Stomach (tissue), 19 donors: ENCODE results near the gene ATG5. TPM values are rescaled to one million over a fixed set of nuclear protein-coding genes. Genes with fewer than 3 reads are reported as not detected.

Source experiments
- DNase-seq, 2 donors: peaks; one replicate each; pipeline versions ENCODE4 v3.0.0 to v3.0.0-alpha.2; 2013 to 2019
- H3K27ac ChIP-seq, 5 donors: fragments of 200-600 bp in 4 of 5; sonication (generic) in 4 of 5; one replicate each; pipeline ENCODE4 v1.5.1; 2013 to 2019; ENCODE audit warnings: mild to moderate bottlenecking in 1 of 5, moderate library complexity in 1 of 5
- H3K27me3 ChIP-seq, 3 donors: fragments of 200-600 bp; sonication (generic); one replicate each; pipeline ENCODE4 v1.5.1; 2017 to 2019; ENCODE audit warnings: mixed run types in 1 of 3
- H3K36me3 ChIP-seq, 4 donors: fragments of 200-600 bp; sonication (generic); 1 replicate in 3 of 4; 2 replicates in 1 of 4; pipeline ENCODE4 v1.5.1; 2016 to 2019
- H3K4me1 ChIP-seq, 4 donors: fragments of 200-600 bp; sonication (generic); one replicate each; pipeline ENCODE4 v1.5.1; 2016 to 2019
- H3K4me3 ChIP-seq, 4 donors: fragments of 200-600 bp; sonication (generic) in 3 of 4; one replicate each; pipeline ENCODE4 v1.5.1; 2016 to 2019; ENCODE audit warnings: mild to moderate bottlenecking in 1 of 4
- H3K9me3 ChIP-seq, 4 donors: fragments of 200-600 bp; sonication (generic); one replicate each; pipeline ENCODE4 v1.5.1; 2016 to 2019
- EP300 ChIP-seq: sonication (generic); formaldehyde crosslinking; IDR thresholded peaks from one replicate; pipeline ENCODE4 v1.6.1; 2017; ENCODE audit warnings: antibody characterized with exemption
- POLR2A ChIP-seq, 4 donors: fragments of 450-650 bp; IDR thresholded peaks; one replicate each; pipeline ENCODE4 v1.6.1; 2016; ENCODE audit warnings: antibody characterized with exemption in 4 of 4, control low read depth in 2 of 4, mild to moderate bottlenecking in 1 of 4, moderate library complexity in 1 of 4
- POLR2AphosphoS5 ChIP-seq, 3 donors: sonication (generic); formaldehyde crosslinking; IDR thresholded peaks; one replicate each; pipeline ENCODE4 v1.6.1; 2016; ENCODE audit warnings: antibody characterized with exemption in 3 of 3
- WGBS, 5 donors: extraction: QIAGEN DNeasy Blood & Tissue Kit in 3 of 5; methylation state at CpG; one replicate each; pipeline versions ENCODE4 v1.1.5 to v1.1.7; 2013 to 2018; 5-methylcytosine and 5-hydroxymethylcytosine counted together
- intact Hi-C: fragments of 100-400 bp; cut with DNase I; formaldehyde crosslinking; loops from one replicate; pipeline ENCODE4 v1.15.1; 2023; ENCODE audit warnings: low total_unique reads
- long read RNA-seq, 10 donors: transcript quantifications; one replicate each; lab custom pipeline, GENCODE V29; 2026
- polyA plus RNA-seq, 3 donors: library from polyadenylated mRNA; stranded (reverse); fragments of 200-250 nt; gene quantifications; one replicate each; pipeline ENCODE4 v1.2.3, GENCODE V29; 2013
- total RNA-seq, 5 donors: library from RNA; depleted of rRNA; stranded (reverse); fragments of >200 nt; gene quantifications; one replicate each; pipeline versions ENCODE4 v1.1.0 to v1.2.3, GENCODE V29; 2014 to 2016
- TF ChIP-seq, protein P1 (sequence below), 7 experiments: fragments of 450-650 bp in 4 of 7; fragments of 200-600 bp in 3 of 7; sonication (generic) in 3 of 7; IDR thresholded peaks; one replicate each; pipeline ENCODE4 v1.5.1; 2016 to 2019; ENCODE audit warnings: antibody characterized with exemption in 7 of 7, control low read depth in 2 of 7, mild to moderate bottlenecking in 1 of 7
- donor health status: healthy with polysubstance abuse.
- donor health status: Bipolar disorder and iron deficiency.
- donor health status: healthy.

ATG5 gene
- total RNA-seq (10 to 100 TPM; 21.6 to 89.4 (median 34.4) TPM), polyA plus RNA-seq (10 to 100 TPM; 12.8 to 28.7 (median 18.1) TPM)
- long read RNA-seq, donor 1, partial matches to known transcripts: 0 of 3 reads
- long read RNA-seq, donor 1, other reads (novel, unspliced or antisense): 0 of 3 reads
- long read RNA-seq, donor 2, transcript ATG5-204 (8 exons, 3,216 nt): major isoform, 8 of 8 reads
- long read RNA-seq, donor 2, partial matches to known transcripts: 0 of 8 reads
- long read RNA-seq, donor 2, other reads (novel, unspliced or antisense): 0 of 8 reads
- long read RNA-seq, donor 3, transcript ATG5-204 (8 exons, 3,216 nt): major isoform, 10 of 11 reads
- long read RNA-seq, donor 3, partial matches to known transcripts: 0 of 11 reads
- long read RNA-seq, donor 3, other reads (novel, unspliced or antisense): 0 of 11 reads
- long read RNA-seq, donor 4: 0 reads
- long read RNA-seq, donor 5, transcript ATG5-204 (8 exons, 3,216 nt): major isoform, 8 of 9 reads
- long read RNA-seq, donor 5, partial matches to known transcripts: 0 of 9 reads
- long read RNA-seq, donor 5, other reads (novel, unspliced or antisense): 0 of 9 reads
- long read RNA-seq, donor 6, transcript ATG5-204 (8 exons, 3,216 nt): major isoform, 18 of 24 reads
- long read RNA-seq, donor 6, partial matches to known transcripts: 0 of 24 reads
- long read RNA-seq, donor 6, other reads (novel, unspliced or antisense): 0 of 24 reads
- long read RNA-seq, donor 7, transcript ATG5-204 (8 exons, 3,216 nt): major isoform, 12 of 13 reads
- long read RNA-seq, donor 7, partial matches to known transcripts: 0 of 13 reads
- long read RNA-seq, donor 7, other reads (novel, unspliced or antisense): 0 of 13 reads
- long read RNA-seq, donor 8, transcript ATG5-204 (8 exons, 3,216 nt): major isoform, 9 of 11 reads
- long read RNA-seq, donor 8, partial matches to known transcripts: 0 of 11 reads
- long read RNA-seq, donor 8, other reads (novel, unspliced or antisense): 0 of 11 reads
- long read RNA-seq, donor 9, partial matches to known transcripts: 0 of 4 reads
- long read RNA-seq, donor 9, other reads (novel, unspliced or antisense): 0 of 4 reads
- long read RNA-seq, donor 10, transcript ATG5-204 (8 exons, 3,216 nt): major isoform, 7 of 7 reads
- long read RNA-seq, donor 10, partial matches to known transcripts: 0 of 7 reads
- long read RNA-seq, donor 10, other reads (novel, unspliced or antisense): 0 of 7 reads

DNA sequence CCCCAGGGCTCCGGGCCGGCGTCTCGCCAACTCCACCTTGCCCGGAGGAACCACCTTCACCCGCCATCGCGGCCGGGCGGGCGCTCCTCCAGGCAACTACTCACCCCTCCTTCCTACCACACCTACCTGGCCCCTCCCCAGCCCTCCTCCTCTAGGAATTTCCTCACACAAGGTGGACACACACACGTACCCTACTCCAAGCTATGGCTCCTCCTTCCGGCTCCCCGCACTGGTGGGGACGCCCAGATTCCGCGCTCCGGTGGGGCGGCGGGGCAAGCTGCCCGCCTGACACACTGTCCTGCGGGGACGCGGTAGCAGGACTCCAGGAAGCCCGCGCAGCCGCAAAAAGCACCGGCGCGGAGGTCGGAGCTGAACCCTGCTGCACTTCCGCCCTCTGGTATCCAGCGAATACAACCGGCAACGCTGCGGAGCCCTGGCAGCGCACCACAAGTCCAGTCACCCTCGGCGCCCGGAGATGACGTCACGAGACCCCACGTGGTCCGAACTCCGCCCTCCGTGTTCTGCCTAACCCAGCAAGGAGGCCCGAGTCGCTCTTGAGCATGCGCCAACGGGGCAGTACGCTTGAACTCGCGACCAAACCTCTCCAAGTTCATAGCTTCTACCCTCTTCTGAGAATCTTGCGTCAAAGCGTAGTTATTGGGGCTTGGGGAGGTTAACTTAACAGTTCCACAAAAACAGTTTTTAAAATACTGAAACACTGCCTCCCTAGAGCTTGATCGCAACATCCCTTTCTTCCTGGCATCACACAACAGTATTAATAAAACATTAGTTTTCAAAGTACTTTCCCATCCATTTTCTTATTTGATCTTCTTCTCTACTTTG, at the start of gene ATG5:
ATG5 (minus strand) TSS at position 425 of the 843 bp plus-strand sequence. CDS start 9,552 bp downstream, outside the sequence.
- intact Hi-C loops: no loop called here
- Histone ChIP-seq H3K27ac (peak within 1 kb of the TSS; percentile 87 to 97 (median 93)), H3K4me3 (peak within 1 kb of the TSS; percentile 70 to 84 (median 75)), H3K4me1 (peaks cover 9 to 34% (median 24%) of the 10 kb centered on the region in 4 donors), H3K9me3 (no peaks in the 10 kb centered on the region), H3K36me3 (no peaks in the 10 kb centered on the region), H3K27me3 (peaks cover 0 to 15% (median 3%) of the 10 kb centered on the region in 3 donors)
- 1 to 4% (median 2%) methylated on average over 24 to 56 of the region's 56 CpGs for WGBS, 5 donors
- peak; percentile 100 for DNase-seq
- peak; percentile 89 to 98 (median 93) for TF ChIP-seq POLR2AphosphoS5 (IDR thresholded peaks at IDR 0.05)
- TF ChIP-seq, protein P1, sequence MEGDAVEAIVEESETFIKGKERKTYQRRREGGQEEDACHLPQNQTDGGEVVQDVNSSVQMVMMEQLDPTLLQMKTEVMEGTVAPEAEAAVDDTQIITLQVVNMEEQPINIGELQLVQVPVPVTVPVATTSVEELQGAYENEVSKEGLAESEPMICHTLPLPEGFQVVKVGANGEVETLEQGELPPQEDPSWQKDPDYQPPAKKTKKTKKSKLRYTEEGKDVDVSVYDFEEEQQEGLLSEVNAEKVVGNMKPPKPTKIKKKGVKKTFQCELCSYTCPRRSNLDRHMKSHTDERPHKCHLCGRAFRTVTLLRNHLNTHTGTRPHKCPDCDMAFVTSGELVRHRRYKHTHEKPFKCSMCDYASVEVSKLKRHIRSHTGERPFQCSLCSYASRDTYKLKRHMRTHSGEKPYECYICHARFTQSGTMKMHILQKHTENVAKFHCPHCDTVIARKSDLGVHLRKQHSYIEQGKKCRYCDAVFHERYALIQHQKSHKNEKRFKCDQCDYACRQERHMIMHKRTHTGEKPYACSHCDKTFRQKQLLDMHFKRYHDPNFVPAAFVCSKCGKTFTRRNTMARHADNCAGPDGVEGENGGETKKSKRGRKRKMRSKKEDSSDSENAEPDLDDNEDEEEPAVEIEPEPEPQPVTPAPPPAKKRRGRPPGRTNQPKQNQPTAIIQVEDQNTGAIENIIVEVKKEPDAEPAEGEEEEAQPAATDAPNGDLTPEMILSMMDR (IDR thresholded peaks at IDR 0.05): no peak
- TF ChIP-seq POLR2A (IDR thresholded peaks at IDR 0.05): peak in 1 of 4 donors; percentile 57
- no peak for TF ChIP-seq EP300

DNA sequence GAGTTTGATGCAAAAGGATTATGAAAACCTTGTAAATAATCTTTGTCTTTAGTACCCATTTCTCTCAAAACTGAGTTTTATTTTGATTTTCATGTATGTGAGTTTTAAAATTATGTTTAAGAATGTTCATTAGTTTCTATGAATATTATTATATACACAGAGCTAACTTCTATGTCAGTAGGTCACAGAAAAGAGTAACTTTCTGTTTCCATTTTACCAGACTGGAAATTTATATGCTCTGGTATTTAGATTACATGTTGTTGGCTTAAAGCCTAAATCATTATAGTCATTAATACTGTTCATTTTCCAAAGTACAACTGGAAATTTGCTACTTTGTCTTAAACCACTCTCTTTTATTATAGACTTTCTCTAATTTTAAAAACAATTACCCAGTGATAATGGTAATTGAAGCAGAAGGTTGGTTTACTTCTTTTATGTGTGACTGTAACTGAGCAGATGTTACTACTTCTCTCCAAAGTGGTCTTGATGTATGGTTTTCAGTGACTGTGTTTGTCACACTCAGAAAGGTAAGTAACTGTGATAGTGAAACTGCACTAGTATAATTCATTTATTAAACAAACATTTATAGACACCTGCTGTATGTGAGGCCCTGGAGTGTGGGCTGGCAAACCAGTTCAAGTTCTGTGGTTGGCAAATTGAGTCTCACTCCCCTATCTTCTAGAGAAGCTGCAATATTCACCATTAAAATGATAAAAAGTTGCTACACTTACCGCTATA, 48.1 kb upstream of the ATG5 start:
- H3K27ac ChIP-seq: no peak overlapping the region
- no peaks in the 10 kb centered on the region for H3K27me3 ChIP-seq
- no peaks in the 10 kb centered on the region for H3K36me3 ChIP-seq
- DNase-seq: no peak
- 83 to 98% (median 95%) methylated on average over 1 of the region's 1 CpG for WGBS, 5 donors
- TF ChIP-seq POLR2AphosphoS5 (IDR thresholded peaks at IDR 0.05): no peak
- TF ChIP-seq POLR2A (IDR thresholded peaks at IDR 0.05): no peak
- TF ChIP-seq EP300: no peak
- TF ChIP-seq, protein P1 (IDR thresholded peaks at IDR 0.05): no peak
- H3K4me1 ChIP-seq: no peaks in the 10 kb centered on the region
- intact Hi-C loops: no loop called here
- no peak overlapping the region for H3K4me3 ChIP-seq
- H3K9me3 ChIP-seq: no peaks in the 10 kb centered on the region

DNA sequence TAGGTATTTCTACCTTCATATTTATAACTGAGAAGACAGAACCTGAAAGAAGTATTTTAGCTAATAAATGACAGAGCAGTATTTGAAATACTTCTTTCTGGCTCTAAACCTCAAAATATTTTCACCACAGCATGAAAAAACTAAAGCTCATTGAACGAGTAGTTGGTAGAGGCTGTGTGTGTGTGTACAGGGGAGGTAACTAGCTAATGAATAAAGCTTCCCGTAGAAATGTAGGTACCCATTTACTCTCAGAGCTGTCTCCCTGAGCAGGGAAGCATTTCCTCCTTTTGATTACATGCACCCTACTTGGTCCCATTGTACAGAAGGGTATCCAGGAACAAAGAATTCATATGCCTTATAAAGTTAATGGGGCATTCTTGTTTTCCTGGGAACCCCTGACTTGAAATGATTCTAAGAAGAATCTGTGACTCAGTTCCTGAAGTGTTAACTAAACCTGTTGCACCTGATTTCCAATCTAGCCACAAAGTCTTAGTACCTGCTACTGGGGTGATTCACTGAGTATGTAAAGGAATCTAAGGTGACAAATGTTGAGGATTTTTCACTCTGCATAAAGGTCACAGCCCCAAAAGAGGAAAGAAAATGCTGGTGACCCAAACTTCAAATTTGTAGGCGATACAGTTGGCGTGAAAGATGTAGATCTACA, 47.4 kb upstream of the ATG5 start:
- intact Hi-C loops: no loop called here
- Histone ChIP-seq H3K36me3 (no peaks in the 10 kb centered on the region), H3K9me3 (no peaks in the 10 kb centered on the region), H3K27ac (no peak overlapping the region), H3K4me3 (no peak overlapping the region), H3K27me3 (no peaks in the 10 kb centered on the region), H3K4me1 (no peaks in the 10 kb centered on the region)
- DNase-seq: no peak
- TF ChIP-seq EP300: no peak
- TF ChIP-seq, protein P1 (IDR thresholded peaks at IDR 0.05): no peak
- no peak for TF ChIP-seq POLR2A (IDR thresholded peaks at IDR 0.05)
- TF ChIP-seq POLR2AphosphoS5 (IDR thresholded peaks at IDR 0.05): no peak
- 82 to 93% (median 90%) methylated on average over 4 of the region's 4 CpGs for WGBS, 5 donors
